GM12891 (cell line): ENCODE results near the gene ANKRD44.

Source experiments
- POLR2A ChIP-seq: IDR thresholded peaks from 2 replicates; pipeline ENCODE4 v1.6.1; 2011; ENCODE audit warnings: low read depth, low read length, control low read depth
- TAF1 ChIP-seq: IDR thresholded peaks from 2 replicates; pipeline ENCODE4 v1.6.1; 2011; ENCODE audit warnings: low read depth, low read length, control low read depth

DNA sequence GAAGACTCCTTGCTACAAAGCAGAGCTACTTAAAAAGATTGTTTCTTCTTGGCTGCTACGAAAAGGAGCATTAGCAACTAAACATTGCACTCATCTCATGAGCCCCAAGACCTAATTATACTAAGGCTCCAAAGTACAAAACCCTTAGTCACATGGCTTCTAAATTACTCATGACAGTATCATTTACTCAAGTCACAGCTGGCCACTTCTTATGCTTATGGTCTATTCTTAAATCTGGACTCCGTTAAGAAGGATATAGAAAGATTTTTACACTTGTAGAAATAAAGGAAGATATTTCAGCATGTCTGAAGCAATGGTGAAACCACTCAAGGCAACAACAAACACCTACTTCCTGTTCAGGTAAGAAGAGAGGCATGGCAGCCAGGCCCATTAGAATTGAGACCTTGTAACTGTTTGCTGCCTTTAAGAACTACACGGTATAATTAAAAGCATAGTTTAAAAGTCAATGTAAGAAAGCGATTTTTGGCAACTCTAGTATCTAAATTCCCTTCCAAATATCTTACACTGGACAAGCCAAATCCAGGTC is 12.7 kb downstream of the ANKRD44 start:
- TF ChIP-seq POLR2A (no peak), TAF1 (no peak)
